ENCODE results near the gene SURF1. TPM values are rescaled to one million over a fixed set of nuclear protein-coding genes. Genes with fewer than 3 reads are reported as not detected.

Gene SURF1
- polyA plus RNA-seq, 3 donors, result 60.5 to 140 (median 98.4) TPM

DNA sequence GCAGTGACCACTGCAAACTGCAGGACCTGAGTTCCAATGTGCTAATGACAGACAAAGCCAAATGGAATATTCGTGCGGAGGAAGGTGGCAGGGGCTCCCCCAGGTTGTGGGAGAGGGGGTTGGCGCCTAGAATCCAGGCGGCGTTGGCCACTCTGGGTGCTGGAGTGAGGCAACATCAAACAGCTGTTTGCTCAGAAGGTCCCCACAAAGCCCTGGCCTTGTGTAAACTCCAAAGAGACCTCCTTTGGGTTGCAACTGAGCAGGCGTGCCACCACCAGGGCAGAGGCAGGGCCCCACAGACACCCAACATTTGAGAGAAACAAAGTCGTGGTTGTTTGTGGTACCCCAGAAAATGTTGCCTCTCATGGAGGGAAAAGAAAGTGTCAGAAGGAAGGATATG, 34.4 kb upstream of the SURF1 start:
- H3K4me1 Mint-ChIP-seq, result no peaks in the 10 kb centered on the region

DNA sequence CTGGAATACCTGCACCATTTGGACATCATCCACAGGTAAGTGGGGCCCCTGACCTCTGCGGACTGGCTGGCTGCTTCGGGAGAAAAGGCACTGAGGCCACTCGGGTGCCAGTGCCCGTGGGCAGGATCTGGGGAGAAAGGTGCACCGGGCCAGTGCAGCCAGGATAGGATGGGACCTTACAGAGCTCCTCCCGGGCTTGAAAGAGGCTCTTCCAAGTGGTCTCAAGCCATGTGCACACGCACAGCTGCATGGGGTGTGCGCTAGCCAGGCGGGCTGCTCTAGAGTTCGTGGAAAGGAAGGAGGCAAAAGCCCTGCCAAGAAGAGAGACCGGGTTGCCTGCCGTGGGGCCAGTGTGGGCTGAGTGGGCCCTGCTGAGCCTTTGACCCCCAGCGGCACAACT, 33.3 kb upstream of the SURF1 start:
- no peak overlapping the region for H3K4me3 Mint-ChIP-seq
- no peaks in the 10 kb centered on the region for H3K79me2 ChIP-seq (ENCODE audit: insufficient read depth, low read length)
- H3K27me3 ChIP-seq (ENCODE audit: control insufficient read depth in 2 of 2, insufficient read depth in 2 of 2, low read length in 2 of 2), result no peaks in the 10 kb centered on the region
- no peak overlapping the region for H3K9ac ChIP-seq (ENCODE audit: insufficient read depth, low read length, poor library complexity, severe bottlenecking)
- TF ChIP-seq, protein P1, sequence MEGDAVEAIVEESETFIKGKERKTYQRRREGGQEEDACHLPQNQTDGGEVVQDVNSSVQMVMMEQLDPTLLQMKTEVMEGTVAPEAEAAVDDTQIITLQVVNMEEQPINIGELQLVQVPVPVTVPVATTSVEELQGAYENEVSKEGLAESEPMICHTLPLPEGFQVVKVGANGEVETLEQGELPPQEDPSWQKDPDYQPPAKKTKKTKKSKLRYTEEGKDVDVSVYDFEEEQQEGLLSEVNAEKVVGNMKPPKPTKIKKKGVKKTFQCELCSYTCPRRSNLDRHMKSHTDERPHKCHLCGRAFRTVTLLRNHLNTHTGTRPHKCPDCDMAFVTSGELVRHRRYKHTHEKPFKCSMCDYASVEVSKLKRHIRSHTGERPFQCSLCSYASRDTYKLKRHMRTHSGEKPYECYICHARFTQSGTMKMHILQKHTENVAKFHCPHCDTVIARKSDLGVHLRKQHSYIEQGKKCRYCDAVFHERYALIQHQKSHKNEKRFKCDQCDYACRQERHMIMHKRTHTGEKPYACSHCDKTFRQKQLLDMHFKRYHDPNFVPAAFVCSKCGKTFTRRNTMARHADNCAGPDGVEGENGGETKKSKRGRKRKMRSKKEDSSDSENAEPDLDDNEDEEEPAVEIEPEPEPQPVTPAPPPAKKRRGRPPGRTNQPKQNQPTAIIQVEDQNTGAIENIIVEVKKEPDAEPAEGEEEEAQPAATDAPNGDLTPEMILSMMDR (IDR thresholded peaks at IDR 0.05), result no peak
- WGBS (ENCODE audit: insufficient coverage), result 95% methylated on average over 13 of the region's 13 CpGs
- H3K27ac Mint-ChIP-seq, result no peak overlapping the region
- H3K9me3 ChIP-seq (replicated peaks in 1 of 2; ENCODE audit: control insufficient read depth in 1 of 2, insufficient read depth in 1 of 2, low read length in 2 of 2), result no peaks in the 10 kb centered on the region
- H2AFZ ChIP-seq (ENCODE audit: insufficient read depth, low read depth, low read length, poor library complexity, severe bottlenecking), result no peak overlapping the region
- H3K4me2 ChIP-seq (replicated peaks; ENCODE audit: extremely low read depth, low read length, poor library complexity, severe bottlenecking), result no peak overlapping the region
- H3K36me3 ChIP-seq (replicated peaks in 1 of 2; ENCODE audit: control insufficient read depth in 1 of 2, insufficient read depth in 2 of 2, low read length in 2 of 2), result no peaks in the 10 kb centered on the region
- no peak overlapping the region for H3K4me3 ChIP-seq (replicated peaks in 1 of 3; ENCODE audit: low read depth in 2 of 3, low read length in 3 of 3)
- H3K27me3 Mint-ChIP-seq (ENCODE audit: low read depth in 3 of 3), result peaks cover 4 to 12% (median 6%) of the 10 kb centered on the region in 3 donors
- H3K4me1 Mint-ChIP-seq, result no peaks in the 10 kb centered on the region
- no peaks in the 10 kb centered on the region for H3K4me1 ChIP-seq (ENCODE audit: control insufficient read depth in 1 of 2, insufficient read depth in 2 of 2, low read length in 2 of 2)
- H3K9me3 Mint-ChIP-seq, result peaks cover 0 to 3% (median 0%) of the 10 kb centered on the region in 7 donors
- H3K27ac ChIP-seq (ENCODE audit: low read depth in 1 of 2, low read length in 2 of 2), result no peak overlapping the region
- no peak for DNase-seq
- intact Hi-C loops (cut with micrococcal nuclease), result no loop called here
- H3K36me3 Mint-ChIP-seq, result no peaks in the 10 kb centered on the region
- no peaks in the 10 kb centered on the region for H4K20me1 ChIP-seq (ENCODE audit: insufficient read depth, low read length)

More for the DNA sequence above, 34.4 kb upstream of the SURF1 start:
- H4K20me1 ChIP-seq (ENCODE audit: insufficient read depth, low read length), result no peaks in the 10 kb centered on the region
- no peaks in the 10 kb centered on the region for H3K9me3 ChIP-seq (replicated peaks in 1 of 2; ENCODE audit: control insufficient read depth in 1 of 2, insufficient read depth in 1 of 2, low read length in 2 of 2)
- no peaks in the 10 kb centered on the region for H3K79me2 ChIP-seq (ENCODE audit: insufficient read depth, low read length)
- TF ChIP-seq, protein P1 (IDR thresholded peaks at IDR 0.05), result no peak
- H2AFZ ChIP-seq (ENCODE audit: insufficient read depth, low read depth, low read length, poor library complexity, severe bottlenecking), result no peak overlapping the region
- Mint-ChIP-seq H3K9me3 (peaks cover 0 to 3% (median 0%) of the 10 kb centered on the region in 7 donors), H3K27me3 (ENCODE audit: low read depth in 3 of 3) (peaks cover 4 to 19% (median 7%) of the 10 kb centered on the region in 3 donors), H3K4me3 (no peak overlapping the region), H3K27ac (peak overlapping the region in 1 of 7 donors; percentile 53), H3K36me3 (no peaks in the 10 kb centered on the region)
- H3K4me3 ChIP-seq (replicated peaks in 1 of 3; ENCODE audit: low read depth in 2 of 3, low read length in 3 of 3), result no peak overlapping the region
- DNase-seq, result no peak
- H3K36me3 ChIP-seq (replicated peaks in 1 of 2; ENCODE audit: control insufficient read depth in 1 of 2, insufficient read depth in 2 of 2, low read length in 2 of 2), result no peaks in the 10 kb centered on the region
- 88% methylated on average over 5 of the region's 7 CpGs for WGBS (ENCODE audit: insufficient coverage)
- H3K27me3 ChIP-seq (ENCODE audit: control insufficient read depth in 2 of 2, insufficient read depth in 2 of 2, low read length in 2 of 2), result no peaks in the 10 kb centered on the region
- no peak overlapping the region for H3K4me2 ChIP-seq (replicated peaks; ENCODE audit: extremely low read depth, low read length, poor library complexity, severe bottlenecking)
- H3K27ac ChIP-seq (ENCODE audit: low read depth in 1 of 2, low read length in 2 of 2), result no peak overlapping the region
- H3K4me1 ChIP-seq (ENCODE audit: control insufficient read depth in 1 of 2, insufficient read depth in 2 of 2, low read length in 2 of 2), result no peaks in the 10 kb centered on the region
- intact Hi-C loops (cut with micrococcal nuclease), result no loop called here
- no peak overlapping the region for H3K9ac ChIP-seq (ENCODE audit: insufficient read depth, low read length, poor library complexity, severe bottlenecking)

All from CD14-positive monocyte (primary cell).